ENCODE measurements around the gene MRPL16. TPM values are rescaled to one million over a fixed set of nuclear protein-coding genes. Genes with fewer than 3 reads are reported as not detected.

Gene MRPL16
- total and polyA plus RNA-seq, 2 of the 13 experiments (the other 11 are each of a cell fraction or from before 2014, with no cell fraction given), result 45.3 to 62.6 TPM

DNA sequence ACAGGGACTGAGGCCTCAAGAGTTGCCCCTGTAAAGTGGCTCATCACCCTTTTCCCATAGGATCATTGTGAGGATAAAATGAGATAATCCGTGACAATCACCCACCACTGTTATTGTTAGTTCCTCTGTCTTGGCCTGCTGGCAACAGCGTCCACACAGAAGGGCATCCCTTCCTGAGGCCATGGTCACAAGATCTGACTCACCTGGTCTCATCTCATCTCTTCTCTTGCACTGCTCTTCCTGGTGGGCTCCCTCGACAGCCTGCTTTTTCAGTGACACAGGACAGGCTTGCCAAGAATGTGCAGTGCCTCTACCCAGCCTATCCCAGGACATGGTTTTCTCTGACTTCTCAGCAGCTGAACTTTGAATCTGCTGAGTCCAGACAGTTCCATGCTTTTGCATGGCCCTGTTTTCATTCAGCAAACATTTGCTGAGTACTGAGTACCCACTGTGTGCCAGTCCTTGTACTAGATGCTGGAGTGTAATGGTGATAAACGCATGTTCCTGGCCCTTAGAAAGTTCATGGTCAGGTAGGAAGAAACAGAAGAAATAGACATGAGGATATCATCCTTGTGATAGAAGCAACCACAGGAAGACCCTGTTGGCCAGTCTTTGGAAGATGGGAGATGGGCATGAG lies 52.1 kb downstream of the MRPL16 start:
- no peak for FAIRE-seq
- POLR2A ChIA-PET, result no interaction called here
- in situ Hi-C loops (cut with HindIII; ENCODE audit: extremely low pct_ligation_motif_present, low pct_unique_long_range_greater_than_20kb), result loop anchor here (5.0 kb wide), 1 partner anchor 44 kb away; no protein-coding TSS in a partner anchor

GRCh38 chr11:59756845-59757244 lies 53.7 kb downstream of the MRPL16 start:
- Histone ChIP-seq H3K27me3 (ENCODE audit: control insufficient read depth in 1 of 2, insufficient read depth in 2 of 2, low read length in 2 of 2) (no peaks in the 10 kb centered on the region; a peak in 1 of 5 replicates), H3K9ac (ENCODE audit: insufficient read depth, low read depth, low read length) (peak overlapping the region; percentile 18; the same call in 1 of the 2 replicates), H3K36me3 (replicated peaks in 1 of 2; ENCODE audit: control insufficient read depth in 1 of 2, insufficient read depth in 2 of 2, low read length in 2 of 2) (no peaks in the 10 kb centered on the region; a peak in 1 of 5 replicates), H3K27ac (ENCODE audit: extremely low read length, insufficient read depth, low read length) (no peak overlapping the region), H3K4me1 (ENCODE audit: insufficient read depth, low read length) (peaks cover 37% of the 10 kb centered on the region), H2AFZ (ENCODE audit: low read length) (no peak overlapping the region), H4K20me1 (ENCODE audit: insufficient read depth, low read length) (no peaks in the 10 kb centered on the region), H3K4me2 (ENCODE audit: low read depth, low read length) (peak overlapping the region; percentile 98), H3K4me3 (replicated peaks in 1 of 3; ENCODE audit: insufficient read depth in 1 of 3, low read depth in 2 of 3, low read length in 3 of 3) (no peak overlapping the region), H3K79me2 (ENCODE audit: insufficient read depth, low read length) (peaks cover 9% of the 10 kb centered on the region), H3K9me3 (ENCODE audit: low read length) (no peaks in the 10 kb centered on the region)
- in situ Hi-C loops (cut with HindIII; ENCODE audit: extremely low pct_ligation_motif_present, low pct_unique_long_range_greater_than_20kb), result loop anchor here (5.0 kb wide), 1 partner anchor 45 kb away; no protein-coding TSS in a partner anchor
- 79% methylated on average over 4 of the region's 4 CpGs for WGBS (ENCODE audit: low lambda C conversion rate)
- intact Hi-C loops (cut with micrococcal nuclease; ENCODE audit: unreplicated experiment), result no loop called here
- no TSS peak for BruUV-seq (replicated peaks)
- DNase-seq (ENCODE audit: low spot score) (no peak), ATAC-seq (no peak), FAIRE-seq (no peak)
- ChIA-PET CTCF (ENCODE audit: low intra/inter-chr PET ratio, low total read pairs) (no interaction called here), POLR2A (interaction anchor here (3.3 to 4.1 kb wide), 2 partner anchors 20 to 53 kb away, joined by 22 to 28 read pairs; partner anchors contain the start of gene MRPL16)
- TF ChIP-seq NFE2 (CRISPR knock-in tag; IDR thresholded peaks at IDR 0.05) (peak; percentile 49; the same call in 1 of the 2 replicates), FOSL2 (CRISPR knock-in tag; IDR thresholded peaks at IDR 0.05) (0 out of 2 replicates have a peak, but pooled peaks have one; percentile 23), BRD4 (CRISPR knock-in tag; IDR thresholded peaks at IDR 0.05) (no peak)

More for the DNA sequence above, 52.1 kb downstream of the MRPL16 start:
- Histone ChIP-seq H3K36me3 (replicated peaks in 1 of 2; ENCODE audit: control insufficient read depth in 1 of 2, insufficient read depth in 2 of 2, low read length in 2 of 2) (peaks cover 0 to 4% of the 10 kb centered on the region in 2 experiments; a peak in 2 of 5 replicates), H3K4me2 (ENCODE audit: low read depth, low read length) (no peak overlapping the region), H2AFZ (ENCODE audit: low read length) (no peak overlapping the region), H3K4me3 (replicated peaks in 1 of 3; ENCODE audit: insufficient read depth in 1 of 3, low read depth in 2 of 3, low read length in 3 of 3) (no peak overlapping the region), H3K27me3 (ENCODE audit: control insufficient read depth in 1 of 2, insufficient read depth in 2 of 2, low read length in 2 of 2) (no peaks in the 10 kb centered on the region; a peak in 1 of 5 replicates), H3K27ac (ENCODE audit: extremely low read length, insufficient read depth, low read length) (no peak overlapping the region), H3K9me3 (ENCODE audit: low read length) (no peaks in the 10 kb centered on the region), H3K4me1 (ENCODE audit: insufficient read depth, low read length) (peaks cover 37% of the 10 kb centered on the region), H3K9ac (ENCODE audit: insufficient read depth, low read depth, low read length) (no peak overlapping the region), H4K20me1 (ENCODE audit: insufficient read depth, low read length) (no peaks in the 10 kb centered on the region), H3K79me2 (ENCODE audit: insufficient read depth, low read length) (peaks cover 9% of the 10 kb centered on the region)
- CTCF ChIA-PET (ENCODE audit: low intra/inter-chr PET ratio, low total read pairs), result no interaction called here
- DNase-seq (ENCODE audit: low spot score) (no peak), ATAC-seq (no peak)
- intact Hi-C loops (cut with micrococcal nuclease; ENCODE audit: unreplicated experiment), result no loop called here
- no TSS peak for BruUV-seq (replicated peaks)
- TF ChIP-seq, protein P1, sequence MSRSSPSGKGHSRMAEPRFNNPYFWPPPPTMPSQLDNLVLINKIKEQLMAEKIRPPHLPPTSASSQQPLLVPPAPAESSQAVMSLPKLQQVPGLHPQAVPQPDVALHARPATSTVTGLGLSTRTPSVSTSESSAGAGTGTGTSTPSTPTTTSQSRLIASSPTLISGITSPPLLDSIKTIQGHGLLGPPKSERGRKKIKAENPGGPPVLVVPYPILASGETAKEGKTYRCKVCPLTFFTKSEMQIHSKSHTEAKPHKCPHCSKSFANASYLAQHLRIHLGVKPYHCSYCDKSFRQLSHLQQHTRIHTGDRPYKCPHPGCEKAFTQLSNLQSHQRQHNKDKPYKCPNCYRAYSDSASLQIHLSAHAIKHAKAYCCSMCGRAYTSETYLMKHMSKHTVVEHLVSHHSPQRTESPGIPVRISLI (CRISPR knock-in tag; IDR thresholded peaks at IDR 0.05; ENCODE audit: borderline replicate concordance), result no peak
- 0 out of 2 replicates have a peak, but pooled peaks have one; percentile 62 for TF ChIP-seq ZNF3 (CRISPR knock-in tag; IDR thresholded peaks at IDR 0.05)
- 0 out of 2 replicates have a peak, but pooled peaks have one; percentile 55 for TF ChIP-seq ZKSCAN1 (IDR thresholded peaks at IDR 0.05; ENCODE audit: low read length)
- 94% methylated on average over 4 of the region's 4 CpGs for WGBS (ENCODE audit: low lambda C conversion rate)
